ENCODE data around the gene EVX1. TPM values are rescaled to one million over a fixed set of nuclear protein-coding genes. Genes with fewer than 3 reads are reported as not detected.
A peak's percentile ranks its signal among the peaks of the same experiment; 100 is the strongest.

The EVX1 gene
- total RNA-seq, 1 experiment from 2014 or later: not detected

GRCh38 chr7:27203964-27204594 is 38.5 kb upstream of the EVX1 start:
- Mint-ChIP-seq H3K9me3 (ENCODE audit: low read depth, unreplicated experiment) (no peaks in the 10 kb centered on the region), H3K27ac (ENCODE audit: unreplicated experiment) (no peak overlapping the region), H3K27me3 (ENCODE audit: unreplicated experiment) (peaks cover 61% of the 10 kb centered on the region), H3K36me3 (ENCODE audit: insufficient read depth, unreplicated experiment) (peaks cover 19% of the 10 kb centered on the region), H3K4me1 (ENCODE audit: low read depth, unreplicated experiment) (peaks cover 10% of the 10 kb centered on the region), H3K4me3 (ENCODE audit: low read depth, unreplicated experiment) (no peak overlapping the region)
- intact Hi-C loops (cut with micrococcal nuclease; ENCODE audit: unreplicated experiment): no loop called here
- DNase-seq: no peak
- CTCF ChIA-PET: no interaction called here
- BruUV-seq (replicated peaks): no TSS peak
- TF ChIP-seq CTCF (IDR thresholded peaks at IDR 0.05; ENCODE audit: unreplicated experiment): no peak

GRCh38 chr7:27204851-27205322 is 37.7 kb upstream of the EVX1 start:
- no peak for DNase-seq
- Mint-ChIP-seq H3K9me3 (ENCODE audit: low read depth, unreplicated experiment) (no peaks in the 10 kb centered on the region), H3K36me3 (ENCODE audit: insufficient read depth, unreplicated experiment) (peaks cover 12% of the 10 kb centered on the region), H3K4me3 (ENCODE audit: low read depth, unreplicated experiment) (peak overlapping the region; percentile 66), H3K27me3 (ENCODE audit: unreplicated experiment) (peaks cover 61% of the 10 kb centered on the region), H3K27ac (ENCODE audit: unreplicated experiment) (no peak overlapping the region), H3K4me1 (ENCODE audit: low read depth, unreplicated experiment) (peaks cover 10% of the 10 kb centered on the region)
- TF ChIP-seq CTCF (IDR thresholded peaks at IDR 0.05; ENCODE audit: unreplicated experiment): no peak
- intact Hi-C loops (cut with micrococcal nuclease; ENCODE audit: unreplicated experiment): no loop called here
- CTCF ChIA-PET: no interaction called here
- no TSS peak for BruUV-seq (replicated peaks)

- TF ChIP-seq CTCF (IDR thresholded peaks at IDR 0.05; ENCODE audit: unreplicated experiment): no peak
- H3K27ac Mint-ChIP-seq (ENCODE audit: unreplicated experiment): no peak overlapping the region
- H3K9me3 Mint-ChIP-seq (ENCODE audit: low read depth, unreplicated experiment): no peaks in the 10 kb centered on the region
- CTCF ChIA-PET: no interaction called here
- peaks cover 12% of the 10 kb centered on the region for H3K4me1 Mint-ChIP-seq (ENCODE audit: low read depth, unreplicated experiment)
- peaks cover 5% of the 10 kb centered on the region for H3K36me3 Mint-ChIP-seq (ENCODE audit: insufficient read depth, unreplicated experiment)
- intact Hi-C loops (cut with micrococcal nuclease; ENCODE audit: unreplicated experiment): no loop called here
- H3K4me3 Mint-ChIP-seq (ENCODE audit: low read depth, unreplicated experiment): peak overlapping the region; percentile 66
- DNase-seq: no peak
- no TSS peak for BruUV-seq (replicated peaks)
- H3K27me3 Mint-ChIP-seq (ENCODE audit: unreplicated experiment): peaks cover 56% of the 10 kb centered on the region
Measured at GRCh38 chr7:27205325-27206280, 37.0 kb upstream of the EVX1 start.

GRCh38 chr7:27207348-27207985 is 35.1 kb upstream of the EVX1 start:
- CTCF ChIA-PET: interaction anchor here (0.7 to 1.5 kb wide), 2 partner anchors 8 to 288 kb away, joined by 3 to 4 read pairs; no protein-coding TSS in a partner anchor
- H3K36me3 Mint-ChIP-seq (ENCODE audit: insufficient read depth, unreplicated experiment): no peaks in the 10 kb centered on the region
- intact Hi-C loops (cut with micrococcal nuclease; ENCODE audit: unreplicated experiment): no loop called here
- no peaks in the 10 kb centered on the region for H3K9me3 Mint-ChIP-seq (ENCODE audit: low read depth, unreplicated experiment)
- H3K27ac Mint-ChIP-seq (ENCODE audit: unreplicated experiment): no peak overlapping the region
- TF ChIP-seq CTCF (IDR thresholded peaks at IDR 0.05; ENCODE audit: unreplicated experiment): no peak
- no peak for DNase-seq
- H3K4me1 Mint-ChIP-seq (ENCODE audit: low read depth, unreplicated experiment): peaks cover 8% of the 10 kb centered on the region
- peaks cover 53% of the 10 kb centered on the region for H3K27me3 Mint-ChIP-seq (ENCODE audit: unreplicated experiment)
- BruUV-seq (replicated peaks): no TSS peak
- H3K4me3 Mint-ChIP-seq (ENCODE audit: low read depth, unreplicated experiment): no peak overlapping the region

All from Calu3 (cell line).